Left lung (tissue), 10 donors: ENCODE data around the gene CCDC197. TPM values are rescaled to one million over a fixed set of nuclear protein-coding genes. Genes with fewer than 3 reads are reported as not detected.

Experiments
- ATAC-seq: fragments of 200-7000 bp; cut with Tn5 transposase; one replicate; pipeline ENCODE4 v1.9.1; 2020; ENCODE audit warnings: moderate library complexity
- DNase-seq, 4 donors: peaks; one replicate each; pipeline ENCODE4 v3.0.0-alpha.2; 2013 to 2020
- H3K27ac ChIP-seq, 2 donors: fragments of 200-600 bp; sonication (generic) in 1 of 2; one replicate each; pipeline versions ENCODE4 v1.5.0 to v1.8.0; 2020 to 2021
- H3K27me3 ChIP-seq, 2 donors: fragments of 200-600 bp; sonication (generic) in 1 of 2; one replicate each; pipeline versions ENCODE4 v1.5.0 to v1.8.0; 2020 to 2021
- H3K36me3 ChIP-seq, 2 donors: fragments of 200-600 bp; sonication (generic) in 1 of 2; one replicate each; pipeline versions ENCODE4 v1.5.0 to v1.8.0; 2020 to 2021
- H3K4me1 ChIP-seq, 2 donors: fragments of 200-600 bp; one replicate each; pipeline ENCODE4 v1.8.0; 2021
- H3K4me3 ChIP-seq, 2 donors: fragments of 200-600 bp; sonication (generic) in 1 of 2; one replicate each; pipeline versions ENCODE4 v1.5.0 to v1.8.0; 2020 to 2021; ENCODE audit warnings: mild to moderate bottlenecking in 1 of 2
- H3K9me3 ChIP-seq, 2 donors: fragments of 200-600 bp; sonication (generic) in 1 of 2; one replicate each; pipeline versions ENCODE4 v1.5.0 to v1.8.0; 2020 to 2021
- CTCF ChIP-seq, 2 donors: fragments of 200-600 bp; sonication (generic) in 1 of 2; IDR thresholded peaks; one replicate each; pipeline versions ENCODE4 v1.5.0 to v1.8.0; 2021; ENCODE audit warnings: antibody characterized with exemption in 2 of 2
- intact Hi-C, 2 donors: fragments of 100-400 bp; cut with DNase I; formaldehyde crosslinking; loops; one replicate each; pipeline versions ENCODE4 v1.11.2 to v1.14.2; 2022
- polyA plus RNA-seq, 6 donors: library from polyadenylated mRNA; unstranded; fragments of 120-200 nt; gene quantifications; one replicate each; pipeline ENCODE4 v1.2.1, GENCODE V29; 2013; ENCODE audit not compliant: insufficient read length in 6 of 6
- total RNA-seq, 2 donors: library from RNA; stranded (reverse); fragmentation: NEBNext Ultra II Directional; extraction: Animal tissue kit (Norgen Biotek cat#: 25700); gene quantifications; one replicate each; pipeline ENCODE4 v1.2.1, GENCODE V29; 2021
- donor health status: DM: no; HTN: yes; CAD: no.
- donor health status: DM: no; HTN: no; CAD: no.

The CCDC197 gene
- total and polyA plus RNA-seq, 8 donors, result not detected

GRCh38 chr14:94045563-94046345 is 48.7 kb downstream of the CCDC197 start:
- no peak for DNase-seq
- H3K4me3 ChIP-seq, result no peak overlapping the region
- TF ChIP-seq CTCF (IDR thresholded peaks at IDR 0.05), result no peak
- intact Hi-C loops, result loop anchor here in 1 of 2 donors (10.0 kb wide), 1 partner anchor 89 kb away; no protein-coding TSS in a partner anchor
- H3K36me3 ChIP-seq, result peaks cover 0 to 74% of the 10 kb centered on the region in 2 donors
- H3K4me1 ChIP-seq, result peaks cover 3% of the 10 kb centered on the region in 2 donors
- H3K27me3 ChIP-seq, result no peaks in the 10 kb centered on the region
- no peak for ATAC-seq
- no peaks in the 10 kb centered on the region for H3K9me3 ChIP-seq
- H3K27ac ChIP-seq, result no peak overlapping the region

GRCh38 chr14:94046696-94047250 is 49.7 kb downstream of the CCDC197 start:
- no peaks in the 10 kb centered on the region for H3K27me3 ChIP-seq
- intact Hi-C loops, result loop anchor here in 1 of 2 donors (10.0 kb wide), 1 partner anchor 88 kb away; no protein-coding TSS in a partner anchor
- no peak overlapping the region for H3K4me3 ChIP-seq
- H3K27ac ChIP-seq, result no peak overlapping the region
- peaks cover 1 to 2% of the 10 kb centered on the region in 2 donors for H3K4me1 ChIP-seq
- ATAC-seq (no peak), DNase-seq (no peak)
- TF ChIP-seq CTCF (IDR thresholded peaks at IDR 0.05), result no peak
- H3K36me3 ChIP-seq, result peaks cover 0 to 84% of the 10 kb centered on the region in 2 donors
- no peaks in the 10 kb centered on the region for H3K9me3 ChIP-seq

GRCh38 chr14:94047581-94047980 is 50.5 kb downstream of the CCDC197 start:
- TF ChIP-seq CTCF (IDR thresholded peaks at IDR 0.05), result no peak
- no peaks in the 10 kb centered on the region for H3K27me3 ChIP-seq
- ATAC-seq (no peak), DNase-seq (no peak)
- no peaks in the 10 kb centered on the region for H3K9me3 ChIP-seq
- H3K4me3 ChIP-seq, result no peak overlapping the region
- no peaks in the 10 kb centered on the region for H3K4me1 ChIP-seq
- peaks cover 0 to 92% of the 10 kb centered on the region in 2 donors for H3K36me3 ChIP-seq
- intact Hi-C loops, result loop anchor here in 1 of 2 donors (10.0 kb wide), 1 partner anchor 87 kb away; no protein-coding TSS in a partner anchor
- H3K27ac ChIP-seq, result no peak overlapping the region

- H3K27ac ChIP-seq, result no peak overlapping the region
- H3K27me3 ChIP-seq, result no peaks in the 10 kb centered on the region
- intact Hi-C loops, result loop anchor here in 1 of 2 donors (10.0 kb wide), 1 partner anchor 86 kb away; no protein-coding TSS in a partner anchor
- peak in 1 of 4 donors; percentile 44 for DNase-seq
- no peak for TF ChIP-seq CTCF (IDR thresholded peaks at IDR 0.05)
- ATAC-seq, result no peak
- no peaks in the 10 kb centered on the region for H3K4me1 ChIP-seq
- peaks cover 0 to 100% of the 10 kb centered on the region in 2 donors for H3K36me3 ChIP-seq
- H3K9me3 ChIP-seq, result no peaks in the 10 kb centered on the region
- H3K4me3 ChIP-seq, result no peak overlapping the region
Observed at GRCh38 chr14:94048691-94049624, 51.9 kb downstream of the CCDC197 start.
